ENCODE data around the gene LRSAM1.

DNA sequence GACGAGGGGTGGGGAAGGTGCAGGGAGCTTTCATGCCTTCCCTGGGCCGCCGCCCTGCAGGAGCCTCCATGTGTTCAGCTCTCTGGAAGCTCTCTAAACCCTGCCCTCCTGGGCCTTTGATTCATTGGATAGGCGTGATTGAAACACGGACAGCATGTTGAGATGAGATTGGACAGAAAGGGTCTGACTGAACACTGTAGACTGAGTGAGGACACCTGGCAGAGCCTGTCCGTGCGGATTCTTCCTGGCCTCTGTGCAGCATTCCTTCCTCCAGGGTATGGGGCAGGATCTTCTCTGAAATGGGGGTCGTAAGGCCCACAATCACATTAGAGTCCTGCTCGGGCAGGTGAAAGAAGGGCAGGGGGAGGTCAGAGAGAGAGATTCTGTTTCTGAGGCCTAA, 12.9 kb upstream of the LRSAM1 start:
- TF ChIP-seq, protein P1, sequence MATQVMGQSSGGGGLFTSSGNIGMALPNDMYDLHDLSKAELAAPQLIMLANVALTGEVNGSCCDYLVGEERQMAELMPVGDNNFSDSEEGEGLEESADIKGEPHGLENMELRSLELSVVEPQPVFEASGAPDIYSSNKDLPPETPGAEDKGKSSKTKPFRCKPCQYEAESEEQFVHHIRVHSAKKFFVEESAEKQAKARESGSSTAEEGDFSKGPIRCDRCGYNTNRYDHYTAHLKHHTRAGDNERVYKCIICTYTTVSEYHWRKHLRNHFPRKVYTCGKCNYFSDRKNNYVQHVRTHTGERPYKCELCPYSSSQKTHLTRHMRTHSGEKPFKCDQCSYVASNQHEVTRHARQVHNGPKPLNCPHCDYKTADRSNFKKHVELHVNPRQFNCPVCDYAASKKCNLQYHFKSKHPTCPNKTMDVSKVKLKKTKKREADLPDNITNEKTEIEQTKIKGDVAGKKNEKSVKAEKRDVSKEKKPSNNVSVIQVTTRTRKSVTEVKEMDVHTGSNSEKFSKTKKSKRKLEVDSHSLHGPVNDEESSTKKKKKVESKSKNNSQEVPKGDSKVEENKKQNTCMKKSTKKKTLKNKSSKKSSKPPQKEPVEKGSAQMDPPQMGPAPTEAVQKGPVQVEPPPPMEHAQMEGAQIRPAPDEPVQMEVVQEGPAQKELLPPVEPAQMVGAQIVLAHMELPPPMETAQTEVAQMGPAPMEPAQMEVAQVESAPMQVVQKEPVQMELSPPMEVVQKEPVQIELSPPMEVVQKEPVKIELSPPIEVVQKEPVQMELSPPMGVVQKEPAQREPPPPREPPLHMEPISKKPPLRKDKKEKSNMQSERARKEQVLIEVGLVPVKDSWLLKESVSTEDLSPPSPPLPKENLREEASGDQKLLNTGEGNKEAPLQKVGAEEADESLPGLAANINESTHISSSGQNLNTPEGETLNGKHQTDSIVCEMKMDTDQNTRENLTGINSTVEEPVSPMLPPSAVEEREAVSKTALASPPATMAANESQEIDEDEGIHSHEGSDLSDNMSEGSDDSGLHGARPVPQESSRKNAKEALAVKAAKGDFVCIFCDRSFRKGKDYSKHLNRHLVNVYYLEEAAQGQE (IDR thresholded peaks at IDR 0.05; ENCODE audit: insufficient read depth in 1 of 2, low read depth in 2 of 2, low read length in 2 of 2) = no peak
- TF ChIP-seq POLR2AphosphoS5 (IDR thresholded peaks at IDR 0.05; ENCODE audit: low read depth, low read length) = no peak
